AG09309 (cell line): Measurements from ENCODE around the gene KCNQ2.

Experiments
- DNase-seq: peaks from one replicate; pipeline ENCODE4 v3.0.0-alpha.2; 2010; ENCODE audit warnings: low read depth
- H3K4me3 ChIP-seq: 2 replicates; pipeline ENCODE4 v1.5.1; 2011; ENCODE audit warnings: mild to moderate bottlenecking, low read depth, low read length, moderate library complexity; ENCODE audit not compliant: control insufficient read depth
- TF ChIP-seq, protein P1 (sequence below): IDR thresholded peaks from 2 replicates; pipeline ENCODE4 v1.5.1; 2011; ENCODE audit warnings: mild to moderate bottlenecking, low read depth, low read length, inconsistent platforms; ENCODE audit not compliant: insufficient read depth, control insufficient read depth; ENCODE audit errors: missing control alignments

KCNQ2 gene

DNA sequence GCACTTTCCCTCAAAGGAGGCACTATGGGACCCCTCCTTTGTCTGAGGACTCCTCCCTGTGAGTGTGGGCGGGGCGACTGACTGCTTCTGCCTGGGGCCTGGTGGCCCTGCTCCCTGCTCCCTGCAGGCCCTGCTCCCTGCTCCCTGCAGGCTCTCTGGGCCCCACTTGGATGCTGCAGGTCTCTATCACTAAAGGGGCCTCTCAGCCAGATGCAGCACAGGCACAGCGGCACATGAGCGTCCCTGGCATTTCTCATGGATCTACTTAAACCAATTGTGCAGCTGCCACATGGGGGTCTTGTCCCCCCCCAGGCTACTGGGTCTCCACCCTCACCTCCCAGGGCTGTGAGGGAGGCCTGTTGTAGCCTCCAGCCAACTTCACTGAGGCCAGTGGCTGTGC is 18.6 kb upstream of the KCNQ2 start:
- no peak overlapping the region for H3K4me3 ChIP-seq
- DNase-seq, result no peak
- TF ChIP-seq, protein P1, sequence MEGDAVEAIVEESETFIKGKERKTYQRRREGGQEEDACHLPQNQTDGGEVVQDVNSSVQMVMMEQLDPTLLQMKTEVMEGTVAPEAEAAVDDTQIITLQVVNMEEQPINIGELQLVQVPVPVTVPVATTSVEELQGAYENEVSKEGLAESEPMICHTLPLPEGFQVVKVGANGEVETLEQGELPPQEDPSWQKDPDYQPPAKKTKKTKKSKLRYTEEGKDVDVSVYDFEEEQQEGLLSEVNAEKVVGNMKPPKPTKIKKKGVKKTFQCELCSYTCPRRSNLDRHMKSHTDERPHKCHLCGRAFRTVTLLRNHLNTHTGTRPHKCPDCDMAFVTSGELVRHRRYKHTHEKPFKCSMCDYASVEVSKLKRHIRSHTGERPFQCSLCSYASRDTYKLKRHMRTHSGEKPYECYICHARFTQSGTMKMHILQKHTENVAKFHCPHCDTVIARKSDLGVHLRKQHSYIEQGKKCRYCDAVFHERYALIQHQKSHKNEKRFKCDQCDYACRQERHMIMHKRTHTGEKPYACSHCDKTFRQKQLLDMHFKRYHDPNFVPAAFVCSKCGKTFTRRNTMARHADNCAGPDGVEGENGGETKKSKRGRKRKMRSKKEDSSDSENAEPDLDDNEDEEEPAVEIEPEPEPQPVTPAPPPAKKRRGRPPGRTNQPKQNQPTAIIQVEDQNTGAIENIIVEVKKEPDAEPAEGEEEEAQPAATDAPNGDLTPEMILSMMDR, result no peak

DNA sequence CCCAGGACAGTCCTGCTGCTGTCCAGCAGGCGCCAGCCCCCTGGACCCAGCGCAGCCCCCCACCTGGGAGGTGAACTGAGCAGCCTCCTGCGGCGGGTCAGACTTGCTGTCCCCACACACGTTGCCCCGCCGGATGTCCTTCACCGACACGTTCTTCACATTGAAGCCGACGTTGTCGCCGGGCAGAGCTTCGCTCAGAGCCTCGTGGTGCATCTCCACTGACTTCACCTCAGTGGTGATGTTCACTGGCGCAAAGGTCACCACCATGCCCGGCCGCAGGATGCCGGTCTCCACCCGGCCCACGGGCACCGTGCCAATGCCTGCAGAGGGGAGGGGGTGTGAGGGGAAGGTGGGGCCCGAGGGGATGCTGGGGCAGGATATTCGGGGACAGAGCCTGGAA is 18.0 kb upstream of the KCNQ2 start:
- DNase-seq, result no peak
- TF ChIP-seq, protein P1, result no peak
- H3K4me3 ChIP-seq, result no peak overlapping the region

DNA sequence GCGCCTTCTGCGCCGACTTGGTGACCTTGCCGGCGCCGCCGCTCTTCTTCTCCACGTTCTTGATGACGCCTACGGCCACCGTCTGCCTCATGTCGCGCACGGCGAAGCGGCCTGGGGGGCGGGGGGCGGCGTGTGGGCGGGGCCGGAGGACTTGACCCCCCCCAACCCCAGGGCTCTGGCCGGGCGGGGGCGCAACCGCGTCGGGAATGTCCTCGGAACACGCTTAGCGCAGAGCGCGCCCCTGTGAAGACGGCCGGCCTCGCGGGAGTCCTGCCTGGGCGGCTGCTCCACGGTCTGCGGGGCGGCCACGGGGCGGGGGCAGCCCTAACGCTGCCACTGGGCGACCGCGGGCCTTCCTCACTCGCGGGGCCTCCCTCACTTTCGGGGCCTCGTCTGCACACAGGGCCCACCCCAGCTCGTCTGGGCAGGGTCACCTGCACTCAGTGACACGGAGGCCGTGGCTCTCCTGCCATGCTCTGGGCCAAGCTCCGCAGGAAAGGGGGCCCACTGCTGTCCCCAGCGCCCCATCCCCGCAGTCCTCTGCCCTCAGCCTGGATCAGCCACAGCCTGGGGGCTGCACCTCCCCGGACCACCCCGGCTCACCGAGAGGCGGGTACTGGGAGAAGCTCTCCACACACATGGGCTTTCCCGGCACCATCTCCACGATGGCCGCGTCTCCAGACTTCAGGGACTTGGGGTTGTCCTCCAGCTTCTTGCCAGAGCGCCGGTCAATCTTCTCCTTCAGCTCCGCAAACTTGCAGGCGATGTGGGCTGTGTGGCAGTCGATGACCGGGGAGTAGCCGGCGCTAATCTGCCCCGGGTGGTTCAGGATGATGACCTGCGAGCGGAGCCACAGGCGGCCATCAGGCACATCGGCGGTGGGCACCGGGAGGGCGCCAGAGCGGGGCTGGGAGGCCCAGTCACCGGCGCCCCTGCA is 16.1 kb upstream of the KCNQ2 start:
- DNase-seq, result no peak
- TF ChIP-seq, protein P1, result no peak
- H3K4me3 ChIP-seq, result no peak overlapping the region

DNA sequence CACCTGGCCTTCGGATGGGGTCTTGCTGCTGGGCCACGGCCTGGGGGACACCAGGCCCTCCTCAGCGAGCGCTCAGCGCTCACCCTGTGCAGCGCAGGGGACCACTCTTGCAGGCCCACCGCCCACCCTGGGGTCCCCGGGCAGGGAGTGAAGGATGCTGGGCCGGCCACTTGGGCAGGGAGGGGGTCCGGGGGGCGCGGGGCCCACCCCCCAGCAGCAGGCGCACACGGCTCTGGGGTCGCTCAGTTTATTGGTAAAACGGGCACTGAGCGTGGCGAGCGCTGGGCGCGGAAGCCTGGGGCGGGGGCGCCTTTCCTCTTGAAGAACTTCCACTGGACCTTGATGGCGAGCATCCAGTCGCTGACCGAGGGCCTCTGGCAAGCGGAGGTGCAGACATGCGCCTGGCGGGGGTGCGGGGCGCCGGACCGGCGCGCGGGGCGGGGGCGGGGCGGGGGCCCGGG is 15.4 kb upstream of the KCNQ2 start:
- TF ChIP-seq, protein P1, result no peak
- DNase-seq, result no peak
- H3K4me3 ChIP-seq, result no peak overlapping the region

DNA sequence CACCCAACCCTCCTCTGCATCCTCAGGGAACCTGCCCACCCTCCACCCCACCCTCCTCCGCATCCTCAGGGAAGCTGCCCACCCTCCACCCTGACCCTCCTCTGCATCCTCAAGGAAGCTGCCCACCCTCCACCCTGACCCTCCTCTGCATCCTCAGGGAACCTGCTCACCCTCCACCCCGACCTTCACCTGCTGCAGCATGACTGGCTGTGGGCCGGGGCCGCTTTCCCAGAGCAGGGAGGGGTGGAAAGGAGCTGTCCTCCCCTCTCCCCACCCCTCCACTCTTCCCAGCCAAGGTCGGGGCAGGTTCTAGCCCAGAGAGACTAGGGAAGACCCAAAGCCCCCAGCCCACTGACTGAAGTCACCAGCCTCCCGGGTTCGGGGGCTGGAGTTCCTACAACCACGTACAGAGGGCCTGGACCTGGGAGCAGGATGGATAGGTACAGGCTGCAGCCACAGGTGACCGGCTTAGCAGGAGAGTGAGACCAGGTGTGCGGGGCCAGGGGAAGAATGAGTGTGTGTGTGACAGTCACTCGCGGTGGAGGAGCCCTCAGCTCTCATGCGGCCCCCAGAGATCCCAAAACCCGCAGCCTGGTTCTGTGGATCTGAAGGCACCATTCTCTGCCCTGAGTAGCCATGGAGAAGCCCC is 14.8 kb upstream of the KCNQ2 start:
- TF ChIP-seq, protein P1, result no peak
- no peak for DNase-seq
- H3K4me3 ChIP-seq, result no peak overlapping the region

DNA sequence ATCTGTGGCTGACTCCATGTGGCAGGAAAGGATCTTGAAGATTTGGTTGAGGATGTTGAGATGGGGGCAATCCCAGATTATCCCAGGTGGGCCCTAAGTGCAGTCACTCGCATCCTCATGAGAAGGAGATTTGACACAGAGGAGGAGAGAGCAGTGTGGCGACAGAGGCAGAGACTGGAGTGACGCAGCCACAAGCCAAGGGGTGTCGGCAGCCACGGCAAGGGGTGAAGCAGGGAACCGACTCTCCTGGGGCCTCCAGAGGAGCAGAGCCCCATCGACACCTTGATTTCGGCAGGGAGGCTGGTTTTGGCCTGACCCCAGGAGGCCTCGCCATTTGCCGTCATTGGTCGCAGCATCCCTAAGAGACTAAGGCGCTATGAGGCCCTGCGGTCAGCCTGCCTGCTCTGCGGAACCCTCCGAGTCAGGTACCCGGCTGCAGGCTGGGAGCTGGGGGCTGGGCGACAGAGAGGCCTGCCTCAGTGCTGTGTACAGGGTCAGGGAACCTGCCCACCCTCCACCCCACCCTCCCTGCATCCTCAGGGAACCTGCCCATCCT is 13.9 kb upstream of the KCNQ2 start:
- TF ChIP-seq, protein P1, result no peak
- no peak for DNase-seq
- H3K4me3 ChIP-seq, result no peak overlapping the region
